ENCODE data around the gene HNRNPK.

DNA sequence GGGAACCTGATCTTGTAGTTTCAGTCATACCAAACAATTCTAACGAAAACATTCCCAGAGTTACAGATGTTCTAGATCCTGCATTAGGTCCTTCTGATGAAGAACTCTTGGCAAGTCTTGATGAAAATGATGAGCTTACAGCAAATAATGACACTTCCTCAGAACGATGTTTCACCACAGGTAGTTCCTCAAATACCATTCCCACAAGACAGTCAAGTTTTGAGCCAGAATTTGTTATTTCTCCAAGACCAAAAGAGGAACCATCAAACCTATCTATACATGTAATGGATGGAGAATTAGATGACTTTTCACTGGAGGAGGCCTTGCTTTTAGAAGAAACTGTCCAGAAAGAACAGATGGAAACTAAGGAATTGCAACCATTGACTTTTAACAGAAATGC lies 21.6 kb upstream of the HNRNPK start:
- TF ChIP-seq JUND (IDR thresholded peaks at IDR 0.05) (no peak), YY1 (IDR thresholded peaks at IDR 0.05) (no peak), EGR1 (IDR thresholded peaks at IDR 0.05; ENCODE audit: low read depth in 2 of 2) (no peak), RAD21 (IDR thresholded peaks at IDR 0.05) (no peak), GABPA (IDR thresholded peaks at IDR 0.05 in 1 of 2, conservative IDR thresholded peaks at IDR 0.05 in 1 of 2) (no peak)
- TF ChIP-seq, protein P1, sequence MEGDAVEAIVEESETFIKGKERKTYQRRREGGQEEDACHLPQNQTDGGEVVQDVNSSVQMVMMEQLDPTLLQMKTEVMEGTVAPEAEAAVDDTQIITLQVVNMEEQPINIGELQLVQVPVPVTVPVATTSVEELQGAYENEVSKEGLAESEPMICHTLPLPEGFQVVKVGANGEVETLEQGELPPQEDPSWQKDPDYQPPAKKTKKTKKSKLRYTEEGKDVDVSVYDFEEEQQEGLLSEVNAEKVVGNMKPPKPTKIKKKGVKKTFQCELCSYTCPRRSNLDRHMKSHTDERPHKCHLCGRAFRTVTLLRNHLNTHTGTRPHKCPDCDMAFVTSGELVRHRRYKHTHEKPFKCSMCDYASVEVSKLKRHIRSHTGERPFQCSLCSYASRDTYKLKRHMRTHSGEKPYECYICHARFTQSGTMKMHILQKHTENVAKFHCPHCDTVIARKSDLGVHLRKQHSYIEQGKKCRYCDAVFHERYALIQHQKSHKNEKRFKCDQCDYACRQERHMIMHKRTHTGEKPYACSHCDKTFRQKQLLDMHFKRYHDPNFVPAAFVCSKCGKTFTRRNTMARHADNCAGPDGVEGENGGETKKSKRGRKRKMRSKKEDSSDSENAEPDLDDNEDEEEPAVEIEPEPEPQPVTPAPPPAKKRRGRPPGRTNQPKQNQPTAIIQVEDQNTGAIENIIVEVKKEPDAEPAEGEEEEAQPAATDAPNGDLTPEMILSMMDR (IDR thresholded peaks at IDR 0.05; ENCODE audit: low read depth, low read length, missing input control), result no peak

Data from liver (tissue), 3 donors.